ENCODE data around the gene GPR3. TPM values are rescaled to one million over a fixed set of nuclear protein-coding genes. Genes with fewer than 3 reads are reported as not detected.

Gene GPR3
- total and polyA plus RNA-seq, 2 donors (not counting 3 experiments of a cell fraction or from before 2014, with no cell fraction given) = 1.8 TPM

DNA sequence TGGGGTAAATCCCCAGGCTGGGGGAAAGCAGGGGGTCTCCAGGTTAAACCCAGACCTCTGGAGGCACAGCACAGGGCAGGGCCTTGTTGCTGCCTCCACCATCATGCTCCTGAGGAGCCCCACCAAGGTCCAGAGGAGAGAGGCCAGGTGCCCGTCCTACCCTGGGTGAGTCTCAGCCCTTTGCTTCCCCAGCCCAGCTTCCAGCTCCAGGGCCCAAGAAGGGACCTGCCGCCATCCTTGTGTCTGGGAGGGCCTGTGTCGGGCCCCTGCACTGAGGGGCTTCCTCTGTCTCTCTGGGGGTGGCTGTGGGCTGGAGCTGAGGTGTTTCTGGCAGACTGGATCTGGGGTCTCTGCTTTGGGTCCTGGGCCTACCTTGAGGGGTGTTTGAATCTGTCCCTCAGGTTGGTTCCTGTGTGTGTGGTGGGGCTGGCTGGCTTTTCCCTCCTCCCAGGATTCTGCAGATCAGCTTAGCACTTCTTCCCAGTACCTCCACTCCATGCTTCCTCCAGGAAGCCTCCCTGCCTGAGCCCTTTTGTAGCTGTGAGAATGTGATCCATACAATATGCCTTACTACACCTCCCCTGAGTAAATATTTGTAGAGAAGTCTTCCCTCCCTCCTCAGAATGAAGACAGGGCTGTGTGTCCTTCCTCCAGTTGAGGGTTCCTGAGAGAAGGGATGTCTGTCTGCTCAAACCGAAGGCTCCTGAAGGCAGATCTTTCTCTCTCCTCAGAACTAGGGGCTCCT lies 6.2 kb downstream of the GPR3 start:
- Histone ChIP-seq H3K79me2 (ENCODE audit: control insufficient read depth, insufficient read depth, low read length) (no peaks in the 10 kb centered on the region), H3K27me3 (ENCODE audit: control insufficient read depth in 2 of 2, insufficient read depth in 2 of 2, low read length in 2 of 2) (no peaks in the 10 kb centered on the region), H3K4me2 (ENCODE audit: insufficient read depth, low read length) (no peak overlapping the region), H4K20me1 (replicated peaks; ENCODE audit: control insufficient read depth, extremely low read depth, insufficient read depth, low read length) (no peaks in the 10 kb centered on the region), H3K9me3 (replicated peaks; ENCODE audit: control insufficient read depth, insufficient read depth, low read length) (no peaks in the 10 kb centered on the region), H3K9me1 (replicated peaks; ENCODE audit: control insufficient read depth, extremely low read depth, insufficient read depth, low read length) (no peaks in the 10 kb centered on the region), H3K9ac (replicated peaks; ENCODE audit: extremely low read depth, insufficient read depth, low read length) (no peak overlapping the region), H3K36me3 (ENCODE audit: control insufficient read depth in 2 of 2, extremely low read depth in 1 of 2, insufficient read depth in 2 of 2, low read length in 2 of 2) (no peaks in the 10 kb centered on the region), H3K4me3 (replicated peaks in 1 of 3; ENCODE audit: insufficient read depth in 1 of 3, low read depth in 1 of 3, low read length in 3 of 3) (no peak overlapping the region), H2AFZ (ENCODE audit: low read depth, low read length) (no peak overlapping the region), H3K27ac (ENCODE audit: insufficient read depth, low read depth, low read length) (no peak overlapping the region), H3K4me1 (ENCODE audit: control insufficient read depth, extremely low read depth, insufficient read depth, low read length) (peaks cover 4% of the 10 kb centered on the region)
- DNase-seq (ENCODE audit: low read depth, low spot score) (no peak), FAIRE-seq (no peak)
- intact Hi-C loops (cut with micrococcal nuclease) (loop anchor here (10.0 kb wide), 1 partner anchor 284 kb away; no protein-coding TSS in a partner anchor), dilution Hi-C loops (cut with MboI; ENCODE audit: extremely low pct_ligation_motif_present, low sequenced_read_pairs) (no loop called here)
- TF ChIP-seq POLR2A (IDR thresholded peaks at IDR 0.05; ENCODE audit: low read depth, low read length) (no peak), JUN (IDR thresholded peaks at IDR 0.05; ENCODE audit: borderline replicate concordance, insufficient read depth, insufficient read length, low read depth) (no peak)
- TF ChIP-seq, protein P1, sequence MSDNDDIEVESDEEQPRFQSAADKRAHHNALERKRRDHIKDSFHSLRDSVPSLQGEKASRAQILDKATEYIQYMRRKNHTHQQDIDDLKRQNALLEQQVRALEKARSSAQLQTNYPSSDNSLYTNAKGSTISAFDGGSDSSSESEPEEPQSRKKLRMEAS (IDR thresholded peaks at IDR 0.05; ENCODE audit: insufficient read depth, insufficient read length) = no peak
- TF ChIP-seq, protein P2, sequence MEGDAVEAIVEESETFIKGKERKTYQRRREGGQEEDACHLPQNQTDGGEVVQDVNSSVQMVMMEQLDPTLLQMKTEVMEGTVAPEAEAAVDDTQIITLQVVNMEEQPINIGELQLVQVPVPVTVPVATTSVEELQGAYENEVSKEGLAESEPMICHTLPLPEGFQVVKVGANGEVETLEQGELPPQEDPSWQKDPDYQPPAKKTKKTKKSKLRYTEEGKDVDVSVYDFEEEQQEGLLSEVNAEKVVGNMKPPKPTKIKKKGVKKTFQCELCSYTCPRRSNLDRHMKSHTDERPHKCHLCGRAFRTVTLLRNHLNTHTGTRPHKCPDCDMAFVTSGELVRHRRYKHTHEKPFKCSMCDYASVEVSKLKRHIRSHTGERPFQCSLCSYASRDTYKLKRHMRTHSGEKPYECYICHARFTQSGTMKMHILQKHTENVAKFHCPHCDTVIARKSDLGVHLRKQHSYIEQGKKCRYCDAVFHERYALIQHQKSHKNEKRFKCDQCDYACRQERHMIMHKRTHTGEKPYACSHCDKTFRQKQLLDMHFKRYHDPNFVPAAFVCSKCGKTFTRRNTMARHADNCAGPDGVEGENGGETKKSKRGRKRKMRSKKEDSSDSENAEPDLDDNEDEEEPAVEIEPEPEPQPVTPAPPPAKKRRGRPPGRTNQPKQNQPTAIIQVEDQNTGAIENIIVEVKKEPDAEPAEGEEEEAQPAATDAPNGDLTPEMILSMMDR (IDR thresholded peaks at IDR 0.05; ENCODE audit: extremely low read depth in 1 of 2, insufficient read depth in 1 of 2, low read depth in 1 of 2, low read length in 2 of 2) = no peak
- ChIA-PET CTCF (interaction anchor here (0.5 to 6.6 kb wide), 6 partner anchors 11 to 354 kb away, joined by 3 to 275 read pairs (median 26); partner anchors contain the start of gene AHDC1), POLR2A (no interaction called here)
- no TSS peak for BruUV-seq (replicated peaks)
